Islet precursor cell (in vitro differentiated cells): ENCODE data around the gene MCHR1.
A peak's percentile ranks its signal among the peaks of the same experiment; 100 is the strongest.
"Not testable (repeated sequence)": the region's sequence is repeated elsewhere in the genome, so short reads cannot be mapped to it uniquely, and the experiment has no call there.

ENCODE experiments used
- DNase-seq: peaks from one replicate; pipeline ENCODE4 v3.0.0-alpha.2; 2018

MCHR1 gene

GRCh38 chr22:40701274-40701673 is 22.0 kb downstream of the MCHR1 start:
- no peak for DNase-seq

- DNase-seq = no peak
These were observed 23.9 kb downstream of the MCHR1 start for GRCh38 chr22:40703174-40703573.

GRCh38 chr22:40703736-40704135 is 24.5 kb downstream of the MCHR1 start:
- DNase-seq = no peak

GRCh38 chr22:40705918-40706682 is 26.8 kb downstream of the MCHR1 start:
- DNase-seq = no peak

GRCh38 chr22:40707154-40707553 is 27.9 kb downstream of the MCHR1 start:
- DNase-seq = no peak

GRCh38 chr22:40708177-40708576 is 28.9 kb downstream of the MCHR1 start:
- DNase-seq = no peak

GRCh38 chr22:40709752-40710413 is 30.6 kb downstream of the MCHR1 start:
- DNase-seq = peak; percentile 81

GRCh38 chr22:40712311-40712710 is 33.0 kb downstream of the MCHR1 start:
- no peak for DNase-seq

GRCh38 chr22:40714499-40715337 is 35.4 kb downstream of the MCHR1 start:
- DNase-seq = peak; percentile 90

- no peak for DNase-seq
These were observed 36.8 kb downstream of the MCHR1 start for GRCh38 chr22:40716116-40716515.

- DNase-seq = not testable (repeated sequence)
These were observed 38.4 kb downstream of the MCHR1 start for GRCh38 chr22:40717657-40718056.

- no peak for DNase-seq
These were observed 39.2 kb downstream of the MCHR1 start for GRCh38 chr22:40718250-40719204.

- no peak for DNase-seq
These were observed 40.3 kb downstream of the MCHR1 start for GRCh38 chr22:40719599-40719998.

- DNase-seq = not testable (repeated sequence)
These were observed 40.9 kb downstream of the MCHR1 start for GRCh38 chr22:40720156-40720537.

- no peak for DNase-seq
These were observed 41.4 kb downstream of the MCHR1 start for GRCh38 chr22:40720538-40721256.

- DNase-seq = peak; percentile 97
These were observed 42.0 kb downstream of the MCHR1 start for GRCh38 chr22:40721266-40721665.

- no peak for DNase-seq
These were observed 44.2 kb downstream of the MCHR1 start for GRCh38 chr22:40723396-40723933.

GRCh38 chr22:40726514-40726913 is 47.2 kb downstream of the MCHR1 start:
- DNase-seq = no peak

GRCh38 chr22:40727070-40727963 is 48.0 kb downstream of the MCHR1 start:
- no peak for DNase-seq

- peak; percentile 57 for DNase-seq
These were observed 48.8 kb downstream of the MCHR1 start for GRCh38 chr22:40727964-40728615.
